ENCODE data around the gene C6orf15.
"Not testable (repeated sequence)": the region's sequence is repeated elsewhere in the genome, so short reads cannot be mapped to it uniquely, and the experiment has no call there.

C6orf15 gene

GRCh38 chr6:31079656-31080261 is 32.6 kb downstream of the C6orf15 start:
- DNase-seq (ENCODE audit: low spot score): peak; percentile 64
- TF ChIP-seq, protein P1, sequence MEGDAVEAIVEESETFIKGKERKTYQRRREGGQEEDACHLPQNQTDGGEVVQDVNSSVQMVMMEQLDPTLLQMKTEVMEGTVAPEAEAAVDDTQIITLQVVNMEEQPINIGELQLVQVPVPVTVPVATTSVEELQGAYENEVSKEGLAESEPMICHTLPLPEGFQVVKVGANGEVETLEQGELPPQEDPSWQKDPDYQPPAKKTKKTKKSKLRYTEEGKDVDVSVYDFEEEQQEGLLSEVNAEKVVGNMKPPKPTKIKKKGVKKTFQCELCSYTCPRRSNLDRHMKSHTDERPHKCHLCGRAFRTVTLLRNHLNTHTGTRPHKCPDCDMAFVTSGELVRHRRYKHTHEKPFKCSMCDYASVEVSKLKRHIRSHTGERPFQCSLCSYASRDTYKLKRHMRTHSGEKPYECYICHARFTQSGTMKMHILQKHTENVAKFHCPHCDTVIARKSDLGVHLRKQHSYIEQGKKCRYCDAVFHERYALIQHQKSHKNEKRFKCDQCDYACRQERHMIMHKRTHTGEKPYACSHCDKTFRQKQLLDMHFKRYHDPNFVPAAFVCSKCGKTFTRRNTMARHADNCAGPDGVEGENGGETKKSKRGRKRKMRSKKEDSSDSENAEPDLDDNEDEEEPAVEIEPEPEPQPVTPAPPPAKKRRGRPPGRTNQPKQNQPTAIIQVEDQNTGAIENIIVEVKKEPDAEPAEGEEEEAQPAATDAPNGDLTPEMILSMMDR (IDR thresholded peaks at IDR 0.05; ENCODE audit: extremely low read depth, missing control alignments): peak; percentile 63

- DNase-seq (ENCODE audit: low spot score): no peak
- TF ChIP-seq, protein P1 (IDR thresholded peaks at IDR 0.05; ENCODE audit: extremely low read depth, missing control alignments): no peak
Measured at GRCh38 chr6:31076611-31077010, 35.8 kb downstream of the C6orf15 start.

DNA sequence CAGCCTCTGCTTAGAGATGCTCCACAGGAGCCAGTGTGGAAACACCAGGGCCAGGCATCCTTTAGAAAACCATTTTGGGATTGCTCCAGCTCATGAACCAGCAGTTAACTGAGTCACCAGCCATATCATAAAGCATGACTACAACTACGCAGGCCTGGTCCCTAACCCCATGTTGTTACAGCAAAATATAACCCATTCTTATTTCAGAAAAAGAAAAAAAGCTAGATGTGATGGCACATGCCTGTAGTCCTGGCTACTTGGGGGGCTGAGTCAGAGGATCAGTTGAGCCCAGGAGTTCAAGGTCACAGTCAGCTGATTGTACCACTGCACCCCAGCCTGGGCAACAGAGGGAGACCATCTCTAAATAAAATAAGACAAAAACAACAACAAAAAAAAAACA is 36.8 kb downstream of the C6orf15 start:
- no peak for DNase-seq (ENCODE audit: low spot score)
- TF ChIP-seq, protein P1 (IDR thresholded peaks at IDR 0.05; ENCODE audit: extremely low read depth, missing control alignments): no peak

DNA sequence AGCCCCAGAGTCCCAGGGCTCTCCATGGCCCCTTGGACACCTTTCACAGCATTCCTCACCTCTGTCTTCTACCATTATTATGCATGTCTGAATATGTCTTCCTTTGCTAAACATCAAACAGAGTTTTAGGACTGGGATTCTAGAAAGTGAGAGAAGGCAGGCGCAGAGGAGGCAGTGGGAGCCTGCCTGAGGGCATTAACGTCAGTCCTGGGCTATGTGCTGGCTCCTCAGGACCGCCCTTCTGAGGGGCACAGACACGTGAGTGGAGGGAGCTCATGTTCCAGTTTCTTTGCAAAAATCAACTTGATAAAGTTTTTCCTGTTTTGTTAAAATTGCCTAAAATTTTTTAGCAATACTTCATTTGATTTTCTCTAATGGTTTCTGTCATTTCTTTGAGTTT is 38.0 kb downstream of the C6orf15 start:
- TF ChIP-seq, protein P1 (IDR thresholded peaks at IDR 0.05; ENCODE audit: extremely low read depth, missing control alignments): no peak

GRCh38 chr6:31070711-31071197 is 41.6 kb downstream of the C6orf15 start:
- peak; percentile 45 for DNase-seq (ENCODE audit: low spot score)
- TF ChIP-seq, protein P1 (IDR thresholded peaks at IDR 0.05; ENCODE audit: extremely low read depth, missing control alignments): peak; percentile 31

More for the DNA sequence above, 38.0 kb downstream of the C6orf15 start:
- no peak for DNase-seq (ENCODE audit: low spot score)

DNA sequence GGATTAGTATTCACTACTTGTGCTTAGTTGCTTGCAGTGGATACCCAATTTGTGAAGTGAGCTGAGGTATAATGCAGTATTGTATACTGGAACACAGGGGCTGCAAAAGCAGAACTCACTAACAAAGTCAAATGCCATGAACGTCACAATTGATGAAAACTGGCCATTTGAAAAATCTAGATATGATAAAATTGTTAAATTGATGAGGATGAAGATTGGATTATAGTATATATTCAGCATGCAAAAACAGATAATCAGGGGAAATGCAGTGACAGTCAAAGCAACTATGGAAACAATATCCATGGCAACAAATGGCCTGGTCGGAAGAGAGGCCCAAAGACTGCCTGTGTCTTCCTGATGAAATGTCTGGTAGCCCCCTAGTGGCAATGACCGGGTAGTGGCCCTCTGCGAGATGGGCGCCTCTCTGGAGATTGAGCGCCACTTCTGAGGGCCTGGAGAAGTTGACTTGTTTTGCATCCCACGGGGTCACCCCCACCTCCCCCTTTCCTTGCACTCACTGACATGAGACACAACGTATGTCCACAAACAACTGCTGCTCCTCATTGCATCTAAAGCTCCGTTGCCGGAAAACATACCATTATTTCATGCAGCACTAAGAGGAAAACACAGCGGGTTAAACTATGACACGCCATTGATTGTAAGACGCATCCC is 43.6 kb downstream of the C6orf15 start:
- DNase-seq (ENCODE audit: low spot score): peak; percentile 87
- TF ChIP-seq, protein P1 (IDR thresholded peaks at IDR 0.05; ENCODE audit: extremely low read depth, missing control alignments): peak; percentile 86

DNA sequence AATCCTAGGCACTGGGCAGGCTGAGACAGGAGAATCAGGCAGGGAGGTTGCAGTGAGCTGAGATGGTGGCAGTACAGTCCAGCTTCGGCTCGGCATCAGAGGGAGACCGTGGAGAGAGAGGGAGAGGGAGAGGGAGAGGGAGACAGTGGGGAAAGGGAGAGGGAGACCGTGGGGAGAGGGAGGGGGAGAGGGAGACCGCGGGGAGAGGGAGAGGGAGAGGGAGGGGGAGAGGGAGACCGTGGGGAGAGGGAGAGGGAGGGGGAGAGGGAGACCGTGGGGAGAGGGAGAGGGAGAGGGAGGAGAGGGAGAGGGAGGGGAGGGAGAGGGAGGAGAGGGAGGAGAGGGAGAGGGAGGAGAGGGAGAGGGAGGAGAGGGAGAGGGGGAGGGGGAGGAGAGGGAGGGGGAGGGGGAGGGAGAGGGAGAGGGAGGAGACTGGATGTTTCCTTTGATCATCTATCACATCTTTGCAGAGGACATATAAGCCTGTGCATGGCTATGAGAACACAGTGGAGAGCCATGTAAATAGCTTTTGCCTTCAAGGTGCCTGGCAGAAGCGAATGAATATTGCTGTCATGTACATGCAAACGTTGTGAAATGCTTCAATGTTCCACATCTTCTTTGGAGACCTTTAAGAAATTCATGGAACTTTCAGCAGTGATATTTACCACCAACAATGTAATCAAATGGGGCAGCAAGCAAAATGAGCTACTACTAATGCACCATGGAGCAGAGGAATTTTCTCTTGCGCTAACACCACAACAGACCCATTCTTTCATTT is 44.3 kb downstream of the C6orf15 start:
- DNase-seq (ENCODE audit: low spot score): not testable (repeated sequence)

DNA sequence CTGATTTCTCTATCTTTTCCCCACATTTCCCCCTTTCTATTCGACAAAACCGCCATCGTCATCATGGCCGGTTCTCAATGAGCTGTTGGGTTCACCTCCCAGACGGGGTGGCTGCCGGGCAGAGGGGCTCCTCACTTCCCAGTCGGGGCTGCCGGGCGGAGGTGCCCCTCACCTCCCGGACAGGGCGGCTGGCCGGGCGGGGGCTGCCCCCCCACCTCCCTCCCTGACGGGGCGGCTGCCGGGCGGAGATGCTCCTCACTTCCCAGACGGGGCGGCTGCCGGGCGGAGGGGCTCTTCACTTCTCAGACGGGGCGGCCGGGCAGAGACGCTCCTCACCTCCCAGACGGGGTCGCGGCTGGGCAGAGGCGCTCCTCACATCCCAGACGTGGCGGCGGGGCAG is 45.3 kb downstream of the C6orf15 start:
- DNase-seq (ENCODE audit: low spot score): not testable (repeated sequence)

Data from GM20000 (cell line).